Measurements from ENCODE around the gene MACROH2A2. TPM values are rescaled to one million over a fixed set of nuclear protein-coding genes. Genes with fewer than 3 reads are reported as not detected.

MACROH2A2 gene
- total and polyA plus RNA-seq, 2 of the 4 experiments (the other 2 are of a cell fraction), result 16.1 to 17.4 TPM

- Histone ChIP-seq H2AFZ (replicated peaks; ENCODE audit: low read length, poor library complexity) (no peak overlapping the region), H3K9ac (ENCODE audit: low read depth, low read length) (no peak overlapping the region), H3K56ac (ENCODE audit: extremely low read depth, insufficient read depth, low read length) (no peak overlapping the region), H2BK15ac (ENCODE audit: low read depth, low read length) (no peak overlapping the region), H3K27ac (ENCODE audit: insufficient read depth, low read length) (no peak overlapping the region), H3K14ac (replicated peaks; ENCODE audit: low read depth, low read length) (no peak overlapping the region), H4K20me1 (ENCODE audit: insufficient read depth, low read length) (no peaks in the 10 kb centered on the region), H4K8ac (ENCODE audit: low read depth in 2 of 2, low read length in 2 of 2) (no peak overlapping the region), H2AK9ac (replicated peaks; ENCODE audit: low read depth, low read length, poor library complexity) (no peak overlapping the region), H3K27me3 (ENCODE audit: control insufficient read depth, insufficient read depth, low read length) (no peaks in the 10 kb centered on the region), H3K4ac (ENCODE audit: low read depth, low read length) (no peak overlapping the region), H3K36me3 (ENCODE audit: control insufficient read depth, insufficient read depth, low read length) (peaks cover 18% of the 10 kb centered on the region), H2BK120ac (ENCODE audit: low read depth, low read length) (no peak overlapping the region), H3K9me1 (ENCODE audit: insufficient read depth, low read length) (peaks cover 2% of the 10 kb centered on the region; the same call in 1 of the 2 replicates), H3K4me1 (ENCODE audit: control insufficient read depth, insufficient read depth, low read length) (no peaks in the 10 kb centered on the region), H4K5ac (ENCODE audit: low read depth, low read length) (no peak overlapping the region), H3K23ac (ENCODE audit: low read depth, low read length) (no peak overlapping the region), H3K18ac (ENCODE audit: low read depth, low read length) (no peak overlapping the region), H3K4me2 (ENCODE audit: low read depth, low read length) (no peak overlapping the region), H3K79me1 (ENCODE audit: low read depth in 1 of 2, low read length in 2 of 2) (no peaks in the 10 kb centered on the region; a peak in 1 of 4 replicates), H4K91ac (ENCODE audit: insufficient read depth, low read depth, low read length) (no peak overlapping the region), H2BK5ac (ENCODE audit: low read depth, low read length, poor library complexity, severe bottlenecking) (no peak overlapping the region), H2BK20ac (ENCODE audit: low read depth, low read length) (no peak overlapping the region), H2AK5ac (ENCODE audit: low read depth, low read length) (no peak overlapping the region), H3K4me3 (ENCODE audit: insufficient read depth, low read depth, low read length) (no peak overlapping the region), H3K9me3 (ENCODE audit: control insufficient read depth, insufficient read depth, low read length) (no peaks in the 10 kb centered on the region)
- ChIA-PET CTCF (interaction anchor here (0.8 to 1.4 kb wide), 2 partner anchors 19 to 58 kb away, joined by 3 read pairs; partner anchors contain the start of gene TYSND1), POLR2A (ENCODE audit: unreplicated experiment) (no interaction called here)
- in situ Hi-C loops (cut with MboI; ENCODE audit: low sequenced_read_pairs) (no loop called here), dilution Hi-C loops (cut with HindIII; ENCODE audit: low sequenced_read_pairs, unreplicated experiment) (no loop called here), intact Hi-C loops (cut with micrococcal nuclease) (no loop called here)
- BruUV-seq (replicated peaks), result no TSS peak
- no peak for ATAC-seq (ENCODE audit: low read depth)
- TF ChIP-seq MAFK (IDR thresholded peaks at IDR 0.05; ENCODE audit: low read depth, low read length) (no peak), NFE2L2 (IDR thresholded peaks at IDR 0.05; ENCODE audit: low read depth, low read length) (no peak), USF2 (IDR thresholded peaks at IDR 0.05; ENCODE audit: low read depth, low read length) (no peak), RAD21 (IDR thresholded peaks at IDR 0.05; ENCODE audit: low read length) (no peak), RCOR1 (IDR thresholded peaks at IDR 0.05; ENCODE audit: insufficient replicate concordance, low read length) (no peak), MXI1 (IDR thresholded peaks at IDR 0.05; ENCODE audit: borderline replicate concordance, low read depth, low read length) (no peak), MAZ (IDR thresholded peaks at IDR 0.05; ENCODE audit: borderline replicate concordance, low read depth, low read length) (no peak), POLR2A (IDR thresholded peaks at IDR 0.05; ENCODE audit: low read depth, low read length) (no peak), CEBPB (IDR thresholded peaks at IDR 0.05; ENCODE audit: low read depth, low read length) (no peak), SMC3 (IDR thresholded peaks at IDR 0.05; ENCODE audit: low read depth, low read length) (no peak), RFX5 (IDR thresholded peaks at IDR 0.05; ENCODE audit: low read depth, low read length) (no peak), FOS (IDR thresholded peaks at IDR 0.05; ENCODE audit: low read depth, low read length) (no peak), CHD1 (IDR thresholded peaks at IDR 0.05; ENCODE audit: low read depth, low read length) (no peak), BHLHE40 (IDR thresholded peaks at IDR 0.05; ENCODE audit: low read depth, low read length) (no peak)
- TF ChIP-seq, protein P1, sequence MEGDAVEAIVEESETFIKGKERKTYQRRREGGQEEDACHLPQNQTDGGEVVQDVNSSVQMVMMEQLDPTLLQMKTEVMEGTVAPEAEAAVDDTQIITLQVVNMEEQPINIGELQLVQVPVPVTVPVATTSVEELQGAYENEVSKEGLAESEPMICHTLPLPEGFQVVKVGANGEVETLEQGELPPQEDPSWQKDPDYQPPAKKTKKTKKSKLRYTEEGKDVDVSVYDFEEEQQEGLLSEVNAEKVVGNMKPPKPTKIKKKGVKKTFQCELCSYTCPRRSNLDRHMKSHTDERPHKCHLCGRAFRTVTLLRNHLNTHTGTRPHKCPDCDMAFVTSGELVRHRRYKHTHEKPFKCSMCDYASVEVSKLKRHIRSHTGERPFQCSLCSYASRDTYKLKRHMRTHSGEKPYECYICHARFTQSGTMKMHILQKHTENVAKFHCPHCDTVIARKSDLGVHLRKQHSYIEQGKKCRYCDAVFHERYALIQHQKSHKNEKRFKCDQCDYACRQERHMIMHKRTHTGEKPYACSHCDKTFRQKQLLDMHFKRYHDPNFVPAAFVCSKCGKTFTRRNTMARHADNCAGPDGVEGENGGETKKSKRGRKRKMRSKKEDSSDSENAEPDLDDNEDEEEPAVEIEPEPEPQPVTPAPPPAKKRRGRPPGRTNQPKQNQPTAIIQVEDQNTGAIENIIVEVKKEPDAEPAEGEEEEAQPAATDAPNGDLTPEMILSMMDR (conservative IDR thresholded peaks at IDR 0.05; ENCODE audit: low read depth, low read length), result no peak
- TF ChIP-seq, protein P2, sequence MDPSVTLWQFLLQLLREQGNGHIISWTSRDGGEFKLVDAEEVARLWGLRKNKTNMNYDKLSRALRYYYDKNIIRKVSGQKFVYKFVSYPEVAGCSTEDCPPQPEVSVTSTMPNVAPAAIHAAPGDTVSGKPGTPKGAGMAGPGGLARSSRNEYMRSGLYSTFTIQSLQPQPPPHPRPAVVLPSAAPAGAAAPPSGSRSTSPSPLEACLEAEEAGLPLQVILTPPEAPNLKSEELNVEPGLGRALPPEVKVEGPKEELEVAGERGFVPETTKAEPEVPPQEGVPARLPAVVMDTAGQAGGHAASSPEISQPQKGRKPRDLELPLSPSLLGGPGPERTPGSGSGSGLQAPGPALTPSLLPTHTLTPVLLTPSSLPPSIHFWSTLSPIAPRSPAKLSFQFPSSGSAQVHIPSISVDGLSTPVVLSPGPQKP (IDR thresholded peaks at IDR 0.05; ENCODE audit: borderline replicate concordance, low read depth, low read length), result no peak
- DNase-seq, result no peak
- WGBS, 2 experiments (ENCODE audit: extremely low coverage in 2 of 2, insufficient read length in 1 of 2), result no CpG with 5 or more reads among the region's 3 CpGs
Measured at GRCh38 chr10:70088308-70088698, 35.7 kb downstream of the MACROH2A2 start.
